Transverse colon (tissue), 4 donors: ENCODE data around the gene PRKAR1B. TPM values are rescaled to one million over a fixed set of nuclear protein-coding genes. Genes with fewer than 3 reads are reported as not detected.

Source experiments
- DNase-seq: peaks from one replicate; pipeline ENCODE4 v3.0.0-alpha.2; 2019
- H3K27ac ChIP-seq, 4 donors: fragments of 200-600 bp; sonication (generic); 2 replicates each; pipeline ENCODE4 v1.5.1; 2016 to 2018; ENCODE audit warnings: inconsistent platforms in 4 of 4
- H3K27me3 ChIP-seq: fragments of 200-600 bp; sonication (generic); 2 replicates; pipeline ENCODE4 v1.5.1; 2017; ENCODE audit warnings: inconsistent platforms
- H3K36me3 ChIP-seq, 4 donors: fragments of 200-600 bp; sonication (generic); 2 replicates each; pipeline ENCODE4 v1.5.1; 2017 to 2019; ENCODE audit warnings: inconsistent platforms in 4 of 4
- H3K4me1 ChIP-seq, 4 donors: fragments of 200-600 bp; sonication (generic); 2 replicates each; pipeline ENCODE4 v1.5.1; 2017 to 2020; ENCODE audit warnings: inconsistent platforms in 4 of 4
- H3K4me3 ChIP-seq, 4 donors: fragments of 200-600 bp; sonication (generic); 1 replicate in 1 of 4; 2 replicates in 3 of 4; pipeline versions ENCODE4 v1.5.1 to v1.6.1; 2017 to 2019; ENCODE audit warnings: inconsistent platforms in 4 of 4
- H3K9me3 ChIP-seq, 2 donors: fragments of 200-600 bp; sonication (generic); 2 replicates each; pipeline ENCODE4 v1.5.1; 2017 to 2019; ENCODE audit warnings: inconsistent platforms in 2 of 2
- EP300 ChIP-seq: sonication (generic); formaldehyde crosslinking; IDR thresholded peaks from one replicate; pipeline ENCODE4 v1.6.1; 2017; ENCODE audit warnings: antibody characterized with exemption, low read depth
- POLR2A ChIP-seq: fragments of 450-650 bp; IDR thresholded peaks from one replicate; pipeline ENCODE4 v1.6.1; 2016; ENCODE audit warnings: antibody characterized with exemption, mild to moderate bottlenecking, moderate library complexity
- POLR2AphosphoS5 ChIP-seq, 3 donors: sonication (generic); formaldehyde crosslinking; IDR thresholded peaks; one replicate each; pipeline ENCODE4 v1.6.1; 2016; ENCODE audit warnings: antibody characterized with exemption in 3 of 3
- WGBS, 2 donors: methylation state at CpG; one replicate each; pipeline ENCODE4 v1.1.5; 2018; ENCODE audit warnings: low coverage in 1 of 2; 5-methylcytosine and 5-hydroxymethylcytosine counted together
- in situ Hi-C, 4 donors: fragments of 200-750 bp; cut with MboI; loops; one replicate each; pipeline versions ENCODE4 v1.15.0 to v1.15.1; 2017; ENCODE audit warnings: low sequenced_read_pairs in 3 of 4, low pct_ligation_motif_present in 1 of 4, low pct_unique_long_range_greater_than_20kb in 1 of 4
- intact Hi-C: fragments of 100-400 bp; cut with DNase I; formaldehyde crosslinking; loops from one replicate; pipeline ENCODE4 v1.15.1; 2023; ENCODE audit warnings: low total_unique reads
- total RNA-seq, 4 donors: library from RNA; depleted of rRNA; stranded (reverse); fragments of >200 nt; gene quantifications; one replicate each; pipeline ENCODE4 v1.1.0, GENCODE V29; 2016
- TF ChIP-seq, protein P1 (sequence below), 5 experiments: fragments of 200-600 bp in 3 of 5; fragments of 450-650 bp in 2 of 5; sonication (generic) in 3 of 5; IDR thresholded peaks; 1 replicate in 2 of 5; 2 replicates in 3 of 5; pipeline ENCODE4 v1.5.1; 2016 to 2017; ENCODE audit warnings: antibody characterized with exemption in 5 of 5, inconsistent platforms in 3 of 5, mild to moderate bottlenecking in 2 of 5, moderate library complexity in 1 of 5

PRKAR1B gene
- total RNA-seq, 4 donors from 2014 or later, result 15.7 to 53.9 (median 16.9) TPM

DNA sequence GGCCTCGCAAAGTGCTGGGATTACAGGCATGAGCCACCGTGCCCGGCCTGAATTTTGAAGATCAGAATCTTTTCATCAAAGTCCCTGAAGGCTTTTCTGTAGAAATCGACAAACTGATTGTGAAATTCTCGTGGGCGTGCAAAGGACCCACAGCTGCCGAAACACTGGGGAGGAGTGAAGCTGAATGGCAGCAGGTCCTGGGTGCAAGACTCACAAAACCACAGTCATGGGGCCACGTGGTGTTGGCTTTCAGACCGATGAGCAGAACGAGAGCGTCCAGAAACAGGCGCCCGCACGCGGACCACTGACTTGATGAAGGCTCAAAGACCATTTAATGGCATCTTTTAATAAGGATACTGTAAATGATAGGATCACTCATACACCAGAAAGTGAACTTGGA, 24.7 kb upstream of the PRKAR1B start:
- intact Hi-C loops (no loop called here), in situ Hi-C loops (no loop called here)
- H3K36me3 ChIP-seq, result peaks cover 0 to 17% (median 3%) of the 10 kb centered on the region in 4 donors
- WGBS, 2 donors, result 88% methylated on average over 15 of the region's 15 CpGs; no CpG with 5 or more reads in 1 of the 2 donors
- TF ChIP-seq, protein P1, sequence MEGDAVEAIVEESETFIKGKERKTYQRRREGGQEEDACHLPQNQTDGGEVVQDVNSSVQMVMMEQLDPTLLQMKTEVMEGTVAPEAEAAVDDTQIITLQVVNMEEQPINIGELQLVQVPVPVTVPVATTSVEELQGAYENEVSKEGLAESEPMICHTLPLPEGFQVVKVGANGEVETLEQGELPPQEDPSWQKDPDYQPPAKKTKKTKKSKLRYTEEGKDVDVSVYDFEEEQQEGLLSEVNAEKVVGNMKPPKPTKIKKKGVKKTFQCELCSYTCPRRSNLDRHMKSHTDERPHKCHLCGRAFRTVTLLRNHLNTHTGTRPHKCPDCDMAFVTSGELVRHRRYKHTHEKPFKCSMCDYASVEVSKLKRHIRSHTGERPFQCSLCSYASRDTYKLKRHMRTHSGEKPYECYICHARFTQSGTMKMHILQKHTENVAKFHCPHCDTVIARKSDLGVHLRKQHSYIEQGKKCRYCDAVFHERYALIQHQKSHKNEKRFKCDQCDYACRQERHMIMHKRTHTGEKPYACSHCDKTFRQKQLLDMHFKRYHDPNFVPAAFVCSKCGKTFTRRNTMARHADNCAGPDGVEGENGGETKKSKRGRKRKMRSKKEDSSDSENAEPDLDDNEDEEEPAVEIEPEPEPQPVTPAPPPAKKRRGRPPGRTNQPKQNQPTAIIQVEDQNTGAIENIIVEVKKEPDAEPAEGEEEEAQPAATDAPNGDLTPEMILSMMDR (IDR thresholded peaks at IDR 0.05), result no peak
- TF ChIP-seq POLR2AphosphoS5 (IDR thresholded peaks at IDR 0.05) (no peak), EP300 (no peak), POLR2A (no peak)
- DNase-seq, result no peak
- H3K4me1 ChIP-seq, result no peaks in the 10 kb centered on the region
- H3K27ac ChIP-seq, result no peak overlapping the region
- no peak overlapping the region for H3K4me3 ChIP-seq
- H3K9me3 ChIP-seq, result no peaks in the 10 kb centered on the region
- H3K27me3 ChIP-seq, result no peaks in the 10 kb centered on the region

DNA sequence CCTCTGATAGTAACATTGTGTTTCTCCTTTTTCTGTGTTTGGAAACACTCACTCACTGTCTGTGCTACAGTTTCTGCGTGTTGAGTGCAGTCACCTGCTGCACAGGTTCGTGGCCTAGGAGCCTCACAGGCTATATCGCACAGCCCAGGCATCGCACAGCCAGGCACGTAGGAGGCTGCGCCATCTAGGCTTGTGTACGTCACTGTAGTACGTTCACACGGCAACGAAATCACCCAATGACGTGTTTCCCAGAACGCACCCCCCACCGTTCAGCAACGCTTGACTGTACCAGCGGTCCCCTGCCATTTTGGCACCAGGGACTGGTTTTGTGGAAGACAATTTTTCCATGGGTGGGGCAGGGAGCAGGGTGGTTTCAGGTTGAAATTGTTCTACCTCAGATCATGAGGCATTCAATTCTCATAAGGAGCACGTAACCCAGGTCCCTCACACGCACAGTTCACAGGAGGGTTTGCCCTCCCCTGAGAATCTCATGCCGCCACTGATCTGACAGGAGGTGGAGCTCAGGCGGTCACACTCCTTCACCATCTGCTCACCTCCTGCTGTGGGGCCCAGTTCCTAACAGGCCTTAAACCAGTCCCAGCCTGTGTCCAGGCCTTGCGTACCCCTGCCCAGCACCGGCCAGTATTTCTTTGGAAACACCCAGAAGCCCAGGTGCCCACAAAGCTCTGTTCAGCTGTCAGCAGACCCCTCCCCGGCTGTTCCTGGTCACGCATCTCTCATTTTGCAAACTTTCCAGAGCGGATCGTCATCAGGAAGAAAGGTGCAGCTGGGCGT, 23.2 kb upstream of the PRKAR1B start:
- H3K27me3 ChIP-seq, result no peaks in the 10 kb centered on the region
- H3K36me3 ChIP-seq, result peaks cover 0 to 15% (median 2%) of the 10 kb centered on the region in 4 donors
- DNase-seq, result no peak
- H3K4me1 ChIP-seq, result no peaks in the 10 kb centered on the region
- TF ChIP-seq POLR2AphosphoS5 (IDR thresholded peaks at IDR 0.05) (no peak), EP300 (no peak), POLR2A (no peak)
- TF ChIP-seq, protein P1 (IDR thresholded peaks at IDR 0.05), result no peak
- no peaks in the 10 kb centered on the region for H3K9me3 ChIP-seq
- no peak overlapping the region for H3K4me3 ChIP-seq
- H3K27ac ChIP-seq, result no peak overlapping the region
- 95 to 97% methylated on average over 6 to 26 of the region's 26 CpGs for WGBS, 2 donors
- intact Hi-C loops (no loop called here), in situ Hi-C loops (no loop called here)

DNA sequence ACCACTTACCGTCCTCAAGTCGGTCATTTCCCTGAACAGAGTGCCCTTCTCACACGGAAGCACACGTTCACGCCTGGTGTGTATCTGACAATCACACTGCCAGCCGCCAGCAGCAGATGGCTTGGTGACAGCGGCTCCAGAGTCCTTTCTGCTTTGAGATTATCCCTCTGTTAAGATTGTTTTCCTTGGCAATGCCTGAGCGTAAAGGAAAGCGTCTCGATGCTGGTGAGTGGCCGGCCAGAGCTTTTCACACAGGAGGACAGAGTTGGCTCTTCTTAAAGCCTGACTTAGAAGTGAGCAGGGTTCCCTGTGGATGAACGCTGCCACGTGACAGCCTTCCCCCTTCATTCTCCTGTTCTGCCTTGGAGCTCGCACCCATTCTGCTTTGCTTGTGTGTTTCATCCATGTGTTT, 22.1 kb upstream of the PRKAR1B start:
- TF ChIP-seq POLR2A (no peak), EP300 (no peak), POLR2AphosphoS5 (IDR thresholded peaks at IDR 0.05) (no peak)
- TF ChIP-seq, protein P1 (IDR thresholded peaks at IDR 0.05), result no peak
- intact Hi-C loops (no loop called here), in situ Hi-C loops (no loop called here)
- DNase-seq, result no peak
- WGBS, 2 donors, result 87 to 100% methylated on average over 2 to 14 of the region's 14 CpGs
- no peaks in the 10 kb centered on the region for H3K4me1 ChIP-seq
- no peak overlapping the region for H3K27ac ChIP-seq
- H3K4me3 ChIP-seq, result no peak overlapping the region
- H3K36me3 ChIP-seq, result peaks cover 0 to 4% (median 2%) of the 10 kb centered on the region in 4 donors
- no peaks in the 10 kb centered on the region for H3K9me3 ChIP-seq
- no peaks in the 10 kb centered on the region for H3K27me3 ChIP-seq

DNA sequence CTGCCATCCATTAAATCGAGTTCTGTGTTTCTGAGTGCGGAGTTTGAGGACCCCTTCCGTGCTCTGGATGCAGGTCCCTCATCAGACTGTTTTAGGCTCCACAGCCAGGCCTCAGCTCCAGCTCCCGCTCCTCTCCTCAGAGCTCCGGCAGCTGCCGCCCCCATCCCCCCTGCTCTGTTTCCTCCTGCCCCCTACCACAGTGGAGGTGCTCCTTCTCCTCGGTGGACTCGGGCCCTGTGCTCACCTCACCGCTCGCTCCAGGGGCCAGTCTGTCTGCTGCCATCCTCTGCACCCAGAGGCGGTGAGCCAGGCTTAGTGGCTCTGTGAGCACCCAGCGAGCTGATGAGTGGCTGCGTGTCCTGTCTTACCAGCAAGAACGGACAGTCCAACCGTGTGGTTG, 21.4 kb upstream of the PRKAR1B start:
- Histone ChIP-seq H3K4me3 (no peak overlapping the region), H3K27me3 (no peaks in the 10 kb centered on the region), H3K27ac (no peak overlapping the region), H3K4me1 (no peaks in the 10 kb centered on the region), H3K36me3 (peaks cover 0 to 4% (median 0%) of the 10 kb centered on the region in 4 donors), H3K9me3 (no peaks in the 10 kb centered on the region)
- in situ Hi-C loops, result no loop called here
- intact Hi-C loops, result no loop called here
- DNase-seq, result no peak
- TF ChIP-seq POLR2A (no peak), POLR2AphosphoS5 (IDR thresholded peaks at IDR 0.05) (no peak), EP300 (no peak)
- TF ChIP-seq, protein P1 (IDR thresholded peaks at IDR 0.05), result no peak
- 92 to 97% methylated on average over 4 to 15 of the region's 15 CpGs for WGBS, 2 donors
